CD4-positive, alpha-beta T cell treated with Interleukin-15 for 1 hour (primary cell): ENCODE results near the gene NLRP10.
"Not testable (repeated sequence)": the region's sequence is repeated elsewhere in the genome, so short reads cannot be mapped to it uniquely, and the experiment has no call there.

Source experiments
- DNase-seq: peaks from one replicate; pipeline ENCODE4 v3.0.0-alpha.2; 2020

NLRP10 gene, protein sequence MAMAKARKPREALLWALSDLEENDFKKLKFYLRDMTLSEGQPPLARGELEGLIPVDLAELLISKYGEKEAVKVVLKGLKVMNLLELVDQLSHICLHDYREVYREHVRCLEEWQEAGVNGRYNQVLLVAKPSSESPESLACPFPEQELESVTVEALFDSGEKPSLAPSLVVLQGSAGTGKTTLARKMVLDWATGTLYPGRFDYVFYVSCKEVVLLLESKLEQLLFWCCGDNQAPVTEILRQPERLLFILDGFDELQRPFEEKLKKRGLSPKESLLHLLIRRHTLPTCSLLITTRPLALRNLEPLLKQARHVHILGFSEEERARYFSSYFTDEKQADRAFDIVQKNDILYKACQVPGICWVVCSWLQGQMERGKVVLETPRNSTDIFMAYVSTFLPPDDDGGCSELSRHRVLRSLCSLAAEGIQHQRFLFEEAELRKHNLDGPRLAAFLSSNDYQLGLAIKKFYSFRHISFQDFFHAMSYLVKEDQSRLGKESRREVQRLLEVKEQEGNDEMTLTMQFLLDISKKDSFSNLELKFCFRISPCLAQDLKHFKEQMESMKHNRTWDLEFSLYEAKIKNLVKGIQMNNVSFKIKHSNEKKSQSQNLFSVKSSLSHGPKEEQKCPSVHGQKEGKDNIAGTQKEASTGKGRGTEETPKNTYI

DNA sequence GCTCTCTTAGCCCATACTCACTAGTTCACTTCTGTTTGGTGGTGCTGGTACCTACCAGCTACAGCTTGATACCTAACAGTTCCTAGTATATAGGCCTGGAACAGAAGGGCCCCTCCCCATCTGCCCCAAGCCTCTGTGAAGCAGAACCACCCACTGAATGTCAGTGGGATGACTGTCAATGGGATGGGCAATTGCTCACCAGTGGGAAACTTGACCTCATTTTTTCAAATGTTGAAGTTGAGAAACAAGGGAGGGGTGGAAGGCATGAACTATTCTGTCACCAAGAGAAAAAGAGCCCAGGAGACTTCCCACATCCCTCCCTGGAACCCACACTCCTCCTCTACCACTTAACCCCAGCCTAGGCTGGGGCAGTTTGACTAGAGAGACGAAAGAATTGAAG, at the start of gene NLRP10:
TSS of gene NLRP10 (minus strand) at position 62 of the 400 bp plus-strand sequence. CDS start 1,952 bp downstream, outside the sequence.
- no peak for DNase-seq

DNA sequence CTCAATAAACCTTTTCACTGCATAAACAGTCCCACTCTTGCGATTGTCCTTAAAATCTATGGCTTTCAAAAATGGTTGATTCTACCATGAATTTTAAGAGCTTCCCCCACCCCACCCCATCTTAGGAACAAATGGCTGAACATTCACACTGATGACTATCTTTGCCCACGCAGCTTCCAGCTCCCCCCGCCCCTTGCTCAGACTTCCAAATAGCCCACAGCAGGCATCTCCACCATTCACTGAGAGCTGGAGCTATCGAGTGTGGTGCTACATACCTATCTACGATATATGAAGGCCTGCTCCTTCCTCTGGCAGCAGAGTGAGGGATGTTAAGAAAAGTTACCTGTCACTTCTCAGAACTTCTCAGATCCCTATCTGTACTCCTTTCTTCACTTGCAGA, 48.6 kb upstream of the NLRP10 start:
- no peak for DNase-seq

DNA sequence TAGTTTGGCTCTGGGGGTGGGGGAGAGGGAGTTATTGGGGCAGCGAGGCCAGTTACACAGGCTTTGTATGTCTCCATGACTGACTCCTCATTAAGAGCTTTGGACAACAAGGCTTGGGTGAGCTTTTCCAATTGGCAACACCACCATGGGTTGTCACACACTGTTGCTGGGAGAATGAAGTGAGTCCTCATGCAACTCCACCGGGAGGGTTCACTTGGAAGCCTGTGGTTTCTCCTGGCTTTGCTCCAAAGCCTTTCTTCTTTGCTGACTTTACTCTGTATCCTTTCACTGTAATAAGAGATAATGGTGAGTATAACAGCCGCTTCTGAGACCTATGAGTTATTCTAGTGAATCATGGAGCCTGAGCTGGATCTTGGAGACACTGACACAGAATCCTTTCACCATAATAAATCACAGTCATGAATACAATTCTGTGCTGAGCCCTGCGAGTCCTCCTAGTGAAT, 46.8 kb upstream of the NLRP10 start:
- DNase-seq = no peak

DNA sequence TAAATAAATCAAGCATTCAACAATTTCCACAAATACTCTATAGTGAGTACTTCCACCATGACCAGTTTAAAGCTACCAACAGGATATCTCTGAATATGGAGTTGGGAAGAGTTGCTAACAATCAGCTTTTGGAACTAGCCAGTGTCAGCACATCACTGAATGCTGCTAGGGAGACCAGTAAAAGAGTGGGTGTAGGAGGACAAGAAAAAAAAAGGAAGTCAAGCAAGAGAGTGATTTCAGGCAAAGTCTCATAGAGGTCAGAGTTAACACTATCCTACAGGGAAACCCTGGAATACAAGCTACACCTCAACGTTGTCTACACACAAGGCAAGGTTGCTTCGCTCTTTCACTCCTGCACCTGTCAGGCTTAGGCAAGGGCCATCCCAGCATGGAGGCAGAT, 46.1 kb upstream of the NLRP10 start:
- DNase-seq = no peak

DNA sequence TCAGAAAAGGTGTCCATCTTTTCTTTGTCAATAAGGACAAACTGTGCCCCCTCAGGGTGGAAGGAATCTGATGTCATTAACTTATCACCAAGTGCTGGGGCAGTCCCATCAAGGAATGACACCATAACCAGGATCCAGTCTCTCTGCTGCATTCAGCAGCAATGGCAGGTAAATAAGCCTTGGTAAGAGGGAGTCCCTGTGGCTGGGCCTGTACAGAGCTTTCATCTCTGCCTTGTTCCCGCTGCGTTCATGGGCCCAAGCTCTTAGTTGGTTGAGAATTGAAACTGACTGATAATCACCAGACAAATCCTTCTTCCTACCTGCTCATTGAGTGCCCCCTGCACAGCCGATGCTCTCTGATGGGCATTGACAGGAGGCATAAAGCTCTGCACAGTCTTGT, 44.6 kb upstream of the NLRP10 start:
- DNase-seq = no peak

DNA sequence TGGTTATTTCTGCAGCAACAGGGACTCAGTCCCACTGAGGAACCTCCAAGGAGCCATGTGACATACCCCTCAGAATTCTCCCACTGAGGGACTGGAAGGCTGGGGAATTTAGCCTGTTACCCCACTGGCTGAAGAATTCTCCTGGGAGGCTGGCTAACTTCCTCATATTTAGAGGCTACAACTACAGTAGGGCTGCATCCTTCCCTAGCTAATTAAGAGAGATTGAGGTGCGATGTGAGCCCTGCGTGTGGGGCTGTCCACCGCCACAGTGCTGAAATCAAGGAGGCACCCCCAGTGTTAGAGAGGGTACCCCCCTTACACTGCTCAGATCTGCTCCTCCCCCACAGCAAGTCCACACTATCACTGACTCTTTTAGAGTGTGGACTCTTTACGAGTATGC, 43.0 kb upstream of the NLRP10 start:
- no peak for DNase-seq

DNA sequence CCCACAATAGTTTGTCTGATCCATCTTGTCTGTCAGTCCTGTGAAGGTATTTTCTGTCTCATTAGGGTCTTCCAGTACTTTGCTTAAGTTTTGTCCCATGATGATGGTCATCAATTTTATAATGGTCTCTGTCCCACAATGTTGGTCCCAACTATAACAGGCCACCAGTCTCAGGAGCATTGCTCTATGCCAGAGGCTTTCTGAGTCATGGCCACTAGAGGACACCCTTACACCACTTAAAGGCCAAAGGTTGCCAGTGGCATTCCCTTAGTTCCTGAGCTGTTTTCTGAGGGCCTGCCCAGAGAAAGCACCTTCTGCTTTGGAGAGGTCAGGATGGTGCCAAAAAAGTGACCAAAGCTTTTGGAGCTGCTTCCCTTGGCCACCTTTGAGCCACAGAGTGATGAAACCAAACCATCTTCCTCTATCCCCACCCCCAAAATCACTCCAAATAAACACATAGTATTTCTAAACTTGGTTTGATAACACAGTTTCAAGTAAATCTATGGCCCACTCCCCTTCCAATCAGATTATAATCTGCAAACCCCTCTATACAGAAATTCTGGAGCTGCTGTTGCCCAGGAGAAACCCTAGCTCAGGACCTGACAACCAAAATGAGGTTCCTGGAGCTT, 41.2 kb upstream of the NLRP10 start:
- DNase-seq = peak; percentile 22

DNA sequence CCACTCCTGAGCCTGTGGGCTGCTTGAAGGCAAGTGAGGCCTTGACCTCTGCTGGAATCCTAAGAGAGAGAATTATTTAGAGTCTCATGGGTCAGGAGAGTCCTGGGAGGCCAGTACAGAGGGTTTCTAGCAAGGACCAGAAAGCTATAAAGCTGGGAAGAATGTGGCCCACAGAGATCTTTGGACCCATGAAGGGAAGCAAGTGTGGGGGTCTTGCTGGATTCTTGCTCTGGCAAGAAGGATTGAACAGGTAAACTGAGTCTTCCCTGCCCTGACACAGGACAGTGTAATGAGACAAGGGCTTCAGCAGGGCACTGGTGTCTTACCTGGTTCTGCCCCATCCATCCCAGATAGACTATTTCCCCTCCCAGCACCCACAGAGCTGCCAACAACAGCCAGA, 40.3 kb upstream of the NLRP10 start:
- no peak for DNase-seq

DNA sequence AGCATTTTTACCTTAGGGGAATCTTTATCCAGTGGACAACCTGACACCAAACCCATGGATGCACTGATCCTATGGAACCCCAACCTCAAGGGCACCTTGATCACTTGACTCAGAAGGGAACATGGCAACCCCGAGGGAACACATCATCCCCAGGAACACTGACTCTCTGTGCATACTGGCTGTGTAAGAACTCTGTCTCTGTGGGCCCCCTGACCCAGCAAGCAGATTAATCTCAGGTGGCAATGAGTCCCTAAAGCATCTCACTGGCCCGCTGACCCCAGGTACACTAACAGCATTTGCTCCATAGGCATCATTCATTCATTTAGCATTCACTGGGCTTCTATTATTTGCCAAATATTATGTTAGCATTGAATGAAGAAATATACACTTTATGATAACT, 38.8 kb upstream of the NLRP10 start:
- no peak for DNase-seq

DNA sequence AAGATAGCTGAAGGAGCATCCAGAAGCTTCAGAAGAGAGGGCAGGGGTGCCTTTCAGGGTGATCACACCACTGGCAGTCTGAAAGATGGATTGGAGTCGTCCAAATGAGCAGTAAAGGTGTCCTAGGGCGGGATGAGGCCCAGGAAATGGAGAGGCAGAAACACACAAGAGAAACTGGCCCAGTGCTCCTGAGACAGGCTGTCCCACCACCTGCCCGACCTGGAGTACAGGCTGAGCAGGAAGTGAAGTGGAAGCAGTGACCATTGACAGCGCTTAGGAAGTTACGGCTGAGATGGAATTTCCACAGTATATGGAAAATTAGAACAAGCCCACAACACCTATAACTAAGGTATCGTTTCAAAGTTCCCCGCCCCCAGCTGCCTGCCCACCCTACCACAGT, 37.9 kb upstream of the NLRP10 start:
- no peak for DNase-seq

DNA sequence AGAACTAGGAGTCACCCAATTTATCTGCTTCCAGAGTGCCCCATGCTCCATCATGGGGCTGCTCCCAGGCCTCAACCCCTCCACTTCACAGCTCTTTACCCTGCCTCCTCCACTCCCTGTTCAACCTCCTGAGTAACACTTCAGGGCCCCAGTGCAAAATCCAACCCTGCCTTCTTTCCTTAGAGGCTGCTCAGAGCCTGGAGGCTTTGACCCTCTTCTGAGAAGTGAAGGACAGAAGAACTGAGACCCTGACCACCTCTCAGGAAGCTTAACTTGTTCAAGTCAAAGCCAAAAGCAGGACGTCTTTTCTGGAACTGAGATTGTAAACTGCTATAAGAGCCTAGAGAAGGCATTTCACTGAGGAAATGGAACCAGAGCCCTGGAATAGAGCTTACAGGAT, 37.4 kb upstream of the NLRP10 start:
- DNase-seq = no peak

DNA sequence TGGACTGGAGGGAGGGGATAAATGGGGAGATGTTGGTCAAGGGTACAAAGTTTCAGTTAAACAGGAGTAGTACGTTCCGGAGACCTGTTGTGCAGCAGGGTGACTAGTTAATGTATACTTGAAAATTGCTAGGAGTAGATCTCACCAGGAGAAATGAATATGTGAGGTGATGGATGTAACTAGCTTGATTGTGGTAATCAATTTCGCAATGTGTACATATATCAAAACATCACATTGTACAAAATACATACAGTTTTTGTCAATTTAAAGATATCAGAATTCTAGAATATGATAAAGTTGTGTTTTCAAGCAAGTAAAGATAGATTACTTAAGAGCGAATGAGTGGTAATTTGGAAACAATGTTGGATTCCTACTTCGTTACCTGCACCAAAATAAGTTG, 35.1 kb upstream of the NLRP10 start:
- DNase-seq = no peak

DNA sequence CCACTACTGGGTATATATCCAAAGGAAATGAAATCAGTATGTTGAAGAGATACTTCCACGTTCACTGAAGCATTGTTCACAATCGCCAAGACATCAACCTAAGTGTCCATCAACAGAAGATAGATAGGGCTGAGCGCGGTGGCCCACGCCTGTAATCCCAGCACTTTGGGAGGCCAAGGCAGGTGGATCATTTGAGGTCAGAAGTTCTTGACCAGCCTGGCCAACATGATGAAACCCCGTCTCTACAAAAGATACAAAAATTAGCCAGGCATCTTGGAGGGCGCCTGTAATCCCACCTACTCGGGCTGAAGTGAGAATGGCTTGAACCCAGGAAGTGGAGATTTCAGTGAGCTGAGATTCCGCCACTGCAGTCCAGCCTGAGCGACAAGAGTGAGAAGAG, 34.5 kb upstream of the NLRP10 start:
- DNase-seq = no peak

DNA sequence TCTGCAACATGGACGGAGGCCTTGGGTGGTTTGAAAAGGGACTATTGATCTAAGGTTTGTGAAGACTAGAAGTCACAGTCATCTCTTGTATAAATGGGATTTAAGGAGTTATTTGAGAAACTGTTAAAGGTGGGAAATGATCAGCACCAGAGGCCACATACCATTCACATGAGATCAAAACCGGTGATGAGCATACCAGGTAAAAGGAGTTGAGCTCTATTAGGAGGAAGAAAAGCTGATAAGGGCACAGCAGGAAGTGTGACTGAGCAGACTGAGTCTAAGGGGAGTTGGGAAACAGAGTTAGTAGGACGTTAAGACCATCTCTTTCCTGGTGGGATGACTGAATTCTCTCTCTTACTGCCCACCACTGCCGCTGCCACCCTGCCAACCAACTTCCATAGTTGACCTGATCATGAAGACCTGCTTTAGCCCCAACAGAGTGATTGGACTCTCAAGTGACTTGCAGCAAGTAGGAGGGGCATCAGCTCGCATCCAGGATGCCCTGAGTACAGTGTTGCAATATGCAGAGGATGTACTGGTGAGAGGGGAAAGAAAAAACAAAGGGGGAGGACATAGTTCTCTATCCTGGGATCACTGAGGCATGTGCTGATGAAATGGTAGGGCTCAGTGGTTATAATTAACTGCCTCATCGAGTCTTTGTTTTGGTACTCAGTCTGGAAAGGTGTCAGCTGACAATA, 29.5 kb upstream of the NLRP10 start:
- DNase-seq = no peak

DNA sequence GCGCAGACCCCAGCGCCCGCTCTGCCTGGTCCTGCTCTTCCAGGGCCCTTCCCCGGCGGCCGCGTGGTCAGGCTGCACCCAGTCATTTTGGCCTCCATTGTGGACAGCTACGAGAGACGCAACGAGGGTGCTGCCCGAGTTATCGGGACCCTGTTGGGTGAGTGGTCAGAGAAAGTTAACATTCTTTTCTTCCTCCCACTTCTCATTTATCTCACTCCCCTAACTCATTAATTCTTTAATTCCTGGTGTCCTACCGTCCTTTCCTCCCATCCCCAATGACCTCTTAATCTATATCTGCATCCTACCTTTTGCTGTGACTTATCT, 22.3 kb upstream of the NLRP10 start:
- not testable (repeated sequence) for DNase-seq

DNA sequence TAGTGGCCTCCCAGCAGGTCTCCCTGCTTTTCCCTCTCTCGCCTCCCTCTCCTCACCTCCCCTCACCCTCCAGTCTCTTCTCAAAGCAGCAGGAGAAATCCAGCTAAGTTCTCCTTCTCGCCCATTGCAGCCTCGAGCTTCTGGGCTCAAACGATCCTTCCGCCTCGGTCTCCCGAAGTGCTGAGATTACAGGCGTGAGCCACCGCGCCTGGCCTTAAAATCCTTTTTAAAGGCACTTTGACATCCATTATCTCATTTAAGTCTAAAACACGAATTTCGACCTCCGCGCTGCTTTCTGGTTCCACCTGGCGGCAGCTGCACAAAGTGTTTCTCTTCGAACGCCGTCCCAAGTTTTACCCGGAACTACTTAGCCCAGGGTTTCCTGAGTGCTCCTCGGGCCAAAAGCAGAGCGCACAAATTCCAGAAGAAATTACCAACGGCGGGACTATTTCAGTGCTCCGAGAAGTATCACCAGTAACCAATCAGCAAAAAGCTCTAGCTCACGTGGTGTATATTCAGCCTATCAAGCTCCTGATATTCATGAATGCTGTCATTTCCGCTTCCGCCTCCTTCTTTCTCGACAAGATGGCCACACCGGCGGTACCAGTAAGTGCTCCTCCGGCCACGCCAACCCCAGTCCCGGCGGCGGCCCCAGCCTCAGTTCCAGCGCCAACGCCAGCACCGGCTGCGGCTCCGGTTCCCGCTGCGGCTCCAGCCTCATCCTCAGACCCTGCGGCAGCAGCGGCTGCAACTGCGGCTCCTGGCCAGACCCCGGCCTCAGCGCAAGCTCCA, 21.7 kb upstream of the NLRP10 start, which contains the start of gene EIF3F:
TSS of gene EIF3F (plus strand) at position 570 of the 792 bp plus-strand sequence. CDS start at position 586, 16 bp downstream.
- DNase-seq = peak; percentile 94

DNA sequence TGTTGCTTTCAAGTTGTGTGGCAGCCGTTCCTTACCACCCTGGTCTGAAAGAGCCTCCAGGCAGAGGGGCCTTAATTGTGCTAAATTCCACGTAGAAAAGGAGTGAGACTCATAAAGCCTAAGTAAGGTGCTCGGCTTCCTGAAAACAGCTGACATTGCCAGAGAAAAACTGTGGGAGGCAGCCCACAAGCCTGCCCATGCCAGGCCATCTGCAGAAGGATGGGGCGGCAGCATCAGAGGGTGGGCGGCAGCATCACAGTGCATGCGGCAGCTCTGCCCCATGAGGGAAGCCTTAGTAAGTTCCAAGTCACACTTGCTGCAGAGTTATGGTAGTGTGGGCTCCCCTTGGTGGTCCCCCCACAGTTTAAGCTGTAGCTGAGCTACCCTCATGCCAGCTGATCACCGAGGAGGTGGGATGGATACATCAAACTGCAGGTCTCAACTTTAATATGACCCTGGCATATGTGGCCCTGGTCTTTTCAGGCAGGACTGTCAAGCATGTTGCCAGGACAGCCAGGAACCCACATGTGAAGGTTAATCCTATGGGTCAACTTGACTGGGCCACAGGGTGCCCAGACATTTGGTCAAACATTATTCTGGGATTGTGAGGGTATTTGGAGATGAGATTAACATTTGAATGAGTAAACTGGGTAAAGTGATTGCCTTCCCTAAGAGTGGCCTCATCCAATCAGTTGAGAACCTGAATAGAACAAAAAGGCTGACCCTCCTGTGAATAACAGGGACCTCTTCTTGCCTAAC, 18.8 kb upstream of the NLRP10 start:
- DNase-seq = no peak

DNA sequence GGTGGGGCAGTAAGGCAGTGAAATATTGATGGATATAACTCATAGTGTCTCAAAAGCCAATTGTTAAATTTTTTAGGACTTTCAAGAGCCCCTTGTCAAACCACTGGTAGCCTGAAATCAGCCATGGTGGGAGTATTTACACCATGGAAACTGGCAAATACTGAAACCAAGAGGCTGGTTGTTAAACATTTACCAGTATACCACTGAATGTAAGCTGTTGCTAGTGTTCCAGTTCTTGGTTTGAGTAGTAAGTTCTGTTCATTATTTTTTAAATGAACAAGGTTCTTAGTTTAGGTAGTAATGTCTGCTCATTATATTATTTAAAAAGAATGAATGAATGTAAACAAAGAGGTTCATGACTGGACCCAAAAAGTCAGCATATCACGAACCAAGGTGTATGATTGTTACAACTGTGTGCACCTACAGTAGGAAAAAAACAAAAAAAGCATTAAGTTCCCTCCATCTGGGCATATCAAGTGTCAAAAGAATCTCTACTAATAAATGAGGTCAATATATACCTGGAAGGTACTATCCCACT, 17.4 kb upstream of the NLRP10 start:
- no peak for DNase-seq

DNA sequence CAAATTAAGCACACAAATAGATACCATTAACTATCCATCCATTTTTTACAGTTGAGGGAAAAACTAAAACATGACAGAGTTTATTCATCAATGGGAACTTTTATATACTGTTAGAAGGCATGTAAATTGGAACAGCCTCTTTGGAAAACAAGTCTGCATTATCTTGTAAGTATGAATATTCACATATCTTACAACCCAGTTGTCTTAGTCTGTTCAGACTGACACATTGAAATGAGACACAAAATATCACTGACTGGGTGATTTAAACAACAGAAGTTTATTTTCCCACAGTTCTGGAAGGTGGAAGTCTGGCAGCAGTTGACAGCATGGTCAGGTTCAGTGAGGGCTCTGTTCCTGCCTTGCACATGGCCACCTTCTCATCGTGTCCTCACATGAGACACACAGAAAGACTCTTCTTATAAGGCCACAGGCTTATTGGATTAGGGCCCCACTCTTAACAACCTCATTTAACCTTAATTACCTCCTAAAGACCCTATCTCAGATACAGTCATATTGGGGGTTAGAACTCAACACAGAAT, 16.4 kb upstream of the NLRP10 start:
- DNase-seq = no peak

DNA sequence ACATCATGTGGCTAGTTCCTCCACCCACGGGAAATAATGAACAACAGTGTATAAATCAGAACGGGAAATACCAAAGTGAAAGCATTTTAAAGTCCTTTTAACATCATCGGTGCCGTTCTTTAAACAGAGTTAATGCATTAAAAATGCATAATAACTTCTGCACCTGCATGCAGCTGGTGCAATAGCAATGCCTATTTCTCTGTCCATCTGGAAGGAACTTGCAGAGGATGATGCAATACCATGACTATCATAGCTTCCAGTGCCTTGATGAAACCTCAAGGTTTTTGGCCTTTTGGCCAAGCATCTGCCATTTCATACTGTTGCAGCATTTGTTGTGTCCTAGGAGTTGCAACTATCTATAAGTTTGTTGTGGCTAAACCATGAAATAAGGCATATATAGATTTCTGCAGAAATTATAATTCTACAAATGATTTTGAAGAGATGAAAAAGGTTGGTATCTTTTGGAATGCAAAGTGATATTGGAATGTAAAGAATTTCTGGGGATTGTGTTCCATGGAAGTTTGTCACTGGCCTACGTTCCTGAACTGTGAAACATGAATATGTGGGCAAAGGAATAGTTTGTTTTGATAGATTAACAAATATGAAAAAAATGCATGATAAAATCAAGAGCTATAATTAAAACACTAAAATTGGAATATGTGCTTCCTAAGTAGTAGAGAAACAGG, 12.1 kb upstream of the NLRP10 start:
- no peak for DNase-seq

DNA sequence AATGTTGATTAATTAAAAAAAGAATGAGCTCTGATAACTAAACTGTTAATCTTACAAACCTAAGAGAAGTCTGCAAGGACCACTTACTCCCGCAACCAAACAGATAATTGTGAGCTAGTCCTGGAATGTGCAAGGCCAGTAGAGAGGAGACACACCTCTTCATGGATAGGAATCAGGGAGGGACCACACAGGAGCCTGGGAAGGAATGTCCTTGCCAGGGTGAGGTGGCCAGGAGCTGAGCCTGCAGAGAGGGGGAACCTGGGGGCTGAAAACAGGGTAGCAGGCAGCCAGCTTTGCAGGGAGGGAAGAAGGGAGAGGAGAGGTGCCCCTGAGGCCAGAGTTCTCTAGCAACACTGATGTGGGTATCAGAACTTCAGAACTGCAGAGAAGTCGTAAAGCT, 9.4 kb upstream of the NLRP10 start:
- no peak for DNase-seq
